DND-41 (cell line): ENCODE results near the gene LILRB5.

Source experiments
- CTCF ChIP-seq: IDR thresholded peaks from 2 replicates; pipeline ENCODE4 v1.5.1; 2012; ENCODE audit warnings: borderline replicate concordance, low read length, moderate library complexity, mild to moderate bottlenecking; ENCODE audit not compliant: poor library complexity, severe bottlenecking; ENCODE audit errors: extremely low read depth
- EZH2 ChIP-seq: IDR thresholded peaks from 3 replicates; pipeline ENCODE4 v1.6.1; 2012; ENCODE audit warnings: borderline replicate concordance, low read depth, mild to moderate bottlenecking, moderate library complexity, low read length, inconsistent platforms; ENCODE audit not compliant: severe bottlenecking

GRCh38 chr19:54262066-54262465 lies 5.0 kb upstream of the LILRB5 start:
- no peak for TF ChIP-seq CTCF
- TF ChIP-seq EZH2, result no peak
